AG09319 (cell line): Measurements from ENCODE around the gene ACSBG1.

Experiments
- DNase-seq: peaks from one replicate; pipeline ENCODE4 v3.0.0-alpha.2; 2010; ENCODE audit warnings: low read depth; ENCODE audit errors: extremely low read depth
- TF ChIP-seq, protein P1 (sequence below): IDR thresholded peaks from 2 replicates; pipeline ENCODE4 v1.5.1; 2011; ENCODE audit warnings: low read depth, mild to moderate bottlenecking, inconsistent platforms, low read length, moderate library complexity

ACSBG1 gene

DNA sequence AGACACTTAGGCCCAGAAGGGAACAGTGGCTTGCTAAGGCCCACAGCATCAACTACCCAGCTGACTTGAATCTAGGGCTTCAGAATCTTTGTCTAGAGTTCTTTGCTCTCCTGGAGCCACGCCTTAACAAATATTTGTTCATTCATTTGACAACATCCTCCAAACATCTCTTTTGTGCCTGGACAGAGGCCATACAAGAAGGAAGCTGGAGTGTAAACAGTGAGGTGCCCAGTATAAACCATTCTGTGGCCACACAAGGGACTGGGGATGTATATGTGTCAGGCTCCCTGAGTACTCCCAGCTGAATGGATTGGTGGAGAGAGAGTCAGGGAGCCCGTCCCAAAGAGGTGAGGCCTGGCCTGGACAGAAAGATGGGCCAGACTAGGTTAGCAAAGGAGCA, 106.5 kb downstream of the ACSBG1 start:
- TF ChIP-seq, protein P1, sequence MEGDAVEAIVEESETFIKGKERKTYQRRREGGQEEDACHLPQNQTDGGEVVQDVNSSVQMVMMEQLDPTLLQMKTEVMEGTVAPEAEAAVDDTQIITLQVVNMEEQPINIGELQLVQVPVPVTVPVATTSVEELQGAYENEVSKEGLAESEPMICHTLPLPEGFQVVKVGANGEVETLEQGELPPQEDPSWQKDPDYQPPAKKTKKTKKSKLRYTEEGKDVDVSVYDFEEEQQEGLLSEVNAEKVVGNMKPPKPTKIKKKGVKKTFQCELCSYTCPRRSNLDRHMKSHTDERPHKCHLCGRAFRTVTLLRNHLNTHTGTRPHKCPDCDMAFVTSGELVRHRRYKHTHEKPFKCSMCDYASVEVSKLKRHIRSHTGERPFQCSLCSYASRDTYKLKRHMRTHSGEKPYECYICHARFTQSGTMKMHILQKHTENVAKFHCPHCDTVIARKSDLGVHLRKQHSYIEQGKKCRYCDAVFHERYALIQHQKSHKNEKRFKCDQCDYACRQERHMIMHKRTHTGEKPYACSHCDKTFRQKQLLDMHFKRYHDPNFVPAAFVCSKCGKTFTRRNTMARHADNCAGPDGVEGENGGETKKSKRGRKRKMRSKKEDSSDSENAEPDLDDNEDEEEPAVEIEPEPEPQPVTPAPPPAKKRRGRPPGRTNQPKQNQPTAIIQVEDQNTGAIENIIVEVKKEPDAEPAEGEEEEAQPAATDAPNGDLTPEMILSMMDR = no peak
- no peak for DNase-seq

DNA sequence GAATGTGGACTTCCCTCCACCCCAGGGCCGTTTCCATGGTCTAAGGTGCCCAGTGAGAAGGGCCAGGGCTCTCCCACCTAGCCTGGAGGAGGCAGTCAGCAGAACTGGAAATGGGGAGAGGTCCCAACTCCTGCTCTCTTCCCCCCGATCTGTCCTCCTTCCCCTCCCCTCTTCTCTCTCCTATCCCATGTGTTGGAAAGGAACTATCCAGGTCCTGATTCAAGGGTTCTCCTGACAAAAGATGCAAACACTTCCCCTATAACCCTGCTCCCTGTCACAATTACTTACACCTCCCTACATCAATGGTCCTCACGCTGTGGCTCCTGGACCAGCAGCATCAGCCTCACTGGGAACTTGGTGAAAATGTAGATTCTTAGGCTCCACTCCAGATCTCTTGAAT, 109.1 kb downstream of the ACSBG1 start:
- DNase-seq = no peak
- TF ChIP-seq, protein P1 = no peak

DNA sequence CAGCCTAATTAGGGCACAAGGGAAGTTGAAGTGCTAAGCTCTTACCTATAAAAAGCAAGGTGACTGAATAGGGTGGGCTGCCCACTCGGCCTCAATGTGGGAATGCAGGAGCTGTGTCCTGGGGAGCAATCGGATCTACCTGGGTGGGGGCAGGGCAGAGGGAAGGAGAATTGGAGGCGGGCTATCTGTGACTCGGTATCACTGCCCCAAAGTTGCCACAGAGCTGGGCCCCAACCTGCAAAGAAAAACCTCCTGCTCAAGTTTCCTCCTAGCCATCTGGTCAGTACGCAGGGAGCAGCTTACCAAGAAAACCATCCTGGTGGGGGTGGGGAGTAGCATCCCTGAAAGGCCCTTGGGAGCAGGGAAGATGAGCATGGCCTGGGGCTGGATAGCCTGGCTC, 113.8 kb downstream of the ACSBG1 start:
- DNase-seq = no peak
- TF ChIP-seq, protein P1 = no peak
